GM19025 (cell line): Measurements from ENCODE around the gene ACER2.

ENCODE experiments used
- ATAC-seq: cut with Tn5 transposase; IDR thresholded peaks from one replicate; pipeline ENCODE4 v1.9.1; 2021; ENCODE audit warnings: mild to moderate bottlenecking, low read depth, moderate library complexity; ENCODE audit not compliant: unreplicated experiment

The ACER2 gene

GRCh38 chr9:19446361-19446861 lies 37.6 kb downstream of the ACER2 start:
- no peak for ATAC-seq

GRCh38 chr9:19451240-19452087 lies 42.7 kb downstream of the ACER2 start:
- peak; percentile 91 for ATAC-seq

- no peak for ATAC-seq
Observed at GRCh38 chr9:19456426-19456825, 47.6 kb downstream of the ACER2 start.

- ATAC-seq: peak; percentile 78
Observed at GRCh38 chr9:19456996-19457692, 48.3 kb downstream of the ACER2 start.

GRCh38 chr9:19457693-19458009 lies 48.8 kb downstream of the ACER2 start:
- peak; percentile 8 for ATAC-seq

- ATAC-seq: no peak
Observed at GRCh38 chr9:19460243-19460642, 51.4 kb downstream of the ACER2 start.

GRCh38 chr9:19461135-19461534 lies 52.3 kb downstream of the ACER2 start:
- ATAC-seq: no peak

GRCh38 chr9:19464061-19464763 lies 55.4 kb downstream of the ACER2 start:
- ATAC-seq: no peak

- ATAC-seq: peak; percentile 86
Observed at GRCh38 chr9:19464764-19465585, 56.2 kb downstream of the ACER2 start.

- no peak for ATAC-seq
Observed at GRCh38 chr9:19465586-19466279, 56.9 kb downstream of the ACER2 start.

- ATAC-seq: no peak
Observed at GRCh38 chr9:19466280-19466639, 57.5 kb downstream of the ACER2 start.

GRCh38 chr9:19469271-19469670 lies 60.5 kb downstream of the ACER2 start:
- ATAC-seq: no peak

- no peak for ATAC-seq
Observed at GRCh38 chr9:19470567-19470966, 61.8 kb downstream of the ACER2 start.

GRCh38 chr9:19470981-19471650 lies 62.3 kb downstream of the ACER2 start:
- no peak for ATAC-seq

GRCh38 chr9:19471737-19472648 lies 63.2 kb downstream of the ACER2 start:
- peak; percentile 73 for ATAC-seq

- no peak for ATAC-seq
Observed at GRCh38 chr9:19473605-19474004, 64.8 kb downstream of the ACER2 start.

- no peak for ATAC-seq
Observed at GRCh38 chr9:19479874-19480273, 71.1 kb downstream of the ACER2 start.

GRCh38 chr9:19480345-19480744 lies 71.5 kb downstream of the ACER2 start:
- no peak for ATAC-seq
